HG02885 (cell line): ENCODE measurements around the gene PEAK1.
"Not testable (repeated sequence)": the region's sequence is repeated elsewhere in the genome, so short reads cannot be mapped to it uniquely, and the experiment has no call there.

Experiments
- ATAC-seq: cut with Tn5 transposase; IDR thresholded peaks from one replicate; pipeline ENCODE4 v1.9.1; 2021; ENCODE audit warnings: mild to moderate bottlenecking; ENCODE audit not compliant: unreplicated experiment, poor library complexity

PEAK1 gene

GRCh38 chr15:77187751-77188464, 232.0 kb downstream of the PEAK1 start:
- no peak for ATAC-seq

GRCh38 chr15:77186594-77187011, 233.3 kb downstream of the PEAK1 start:
- no peak for ATAC-seq

GRCh38 chr15:77185242-77185785, 234.6 kb downstream of the PEAK1 start:
- ATAC-seq, result no peak

- not testable (repeated sequence) for ATAC-seq
Measured at GRCh38 chr15:77184352-77184751, 235.6 kb downstream of the PEAK1 start.

- ATAC-seq, result no peak
Measured at GRCh38 chr15:77183066-77183465, 236.8 kb downstream of the PEAK1 start.

GRCh38 chr15:77181305-77182074, 238.4 kb downstream of the PEAK1 start:
- peak; percentile 63 for ATAC-seq

- ATAC-seq, result no peak
Measured at GRCh38 chr15:77180757-77181156, 239.1 kb downstream of the PEAK1 start.

- no peak for ATAC-seq
Measured at GRCh38 chr15:77180270-77180669, 239.6 kb downstream of the PEAK1 start.

- peak; percentile 60 for ATAC-seq
Measured at GRCh38 chr15:77179541-77179998, 240.3 kb downstream of the PEAK1 start.

GRCh38 chr15:77178411-77178810, 241.5 kb downstream of the PEAK1 start:
- ATAC-seq, result no peak

- not testable (repeated sequence) for ATAC-seq
Measured at GRCh38 chr15:77176148-77176547, 243.8 kb downstream of the PEAK1 start.

- no peak for ATAC-seq
Measured at GRCh38 chr15:77173487-77173886, 246.4 kb downstream of the PEAK1 start.

GRCh38 chr15:77171221-77171967, 248.5 kb downstream of the PEAK1 start:
- no peak for ATAC-seq

- no peak for ATAC-seq
Measured at GRCh38 chr15:77168616-77169015, 251.3 kb downstream of the PEAK1 start.

- ATAC-seq, result no peak
Measured at GRCh38 chr15:77168141-77168540, 251.8 kb downstream of the PEAK1 start.

GRCh38 chr15:77167406-77167805, 252.5 kb downstream of the PEAK1 start:
- no peak for ATAC-seq

- ATAC-seq, result no peak
Measured at GRCh38 chr15:77163781-77164384, 256.0 kb downstream of the PEAK1 start.

- ATAC-seq, result no peak
Measured at GRCh38 chr15:77162872-77163633, 256.9 kb downstream of the PEAK1 start.
